Keratinocyte (primary cell): ENCODE data around the gene APOA4.

ENCODE experiments used
- EZH2 ChIP-seq: IDR thresholded peaks from one replicate; pipeline ENCODE4 v1.6.1; 2012; ENCODE audit warnings: inconsistent platforms, mild to moderate bottlenecking, low read length, moderate library complexity
- TF ChIP-seq, protein P1 (sequence below), 3 experiments: IDR thresholded peaks in 1 of 3; conservative IDR thresholded peaks in 1 of 3; optimal IDR thresholded peaks in 1 of 3; 2 replicates in 2 of 3; 3 replicates in 1 of 3; pipeline versions ENCODE3 to v1.5.1; 2011; ENCODE audit warnings: low read length in 3 of 3, mild to moderate bottlenecking in 3 of 3, moderate library complexity in 2 of 3, control low read depth in 1 of 3, inconsistent platforms in 1 of 3; ENCODE audit not compliant: insufficient read depth in 2 of 3; ENCODE audit errors: extremely low read depth in 1 of 3

GRCh38 chr11:116788975-116789374 is 34.1 kb downstream of the APOA4 start:
- TF ChIP-seq, protein P1, sequence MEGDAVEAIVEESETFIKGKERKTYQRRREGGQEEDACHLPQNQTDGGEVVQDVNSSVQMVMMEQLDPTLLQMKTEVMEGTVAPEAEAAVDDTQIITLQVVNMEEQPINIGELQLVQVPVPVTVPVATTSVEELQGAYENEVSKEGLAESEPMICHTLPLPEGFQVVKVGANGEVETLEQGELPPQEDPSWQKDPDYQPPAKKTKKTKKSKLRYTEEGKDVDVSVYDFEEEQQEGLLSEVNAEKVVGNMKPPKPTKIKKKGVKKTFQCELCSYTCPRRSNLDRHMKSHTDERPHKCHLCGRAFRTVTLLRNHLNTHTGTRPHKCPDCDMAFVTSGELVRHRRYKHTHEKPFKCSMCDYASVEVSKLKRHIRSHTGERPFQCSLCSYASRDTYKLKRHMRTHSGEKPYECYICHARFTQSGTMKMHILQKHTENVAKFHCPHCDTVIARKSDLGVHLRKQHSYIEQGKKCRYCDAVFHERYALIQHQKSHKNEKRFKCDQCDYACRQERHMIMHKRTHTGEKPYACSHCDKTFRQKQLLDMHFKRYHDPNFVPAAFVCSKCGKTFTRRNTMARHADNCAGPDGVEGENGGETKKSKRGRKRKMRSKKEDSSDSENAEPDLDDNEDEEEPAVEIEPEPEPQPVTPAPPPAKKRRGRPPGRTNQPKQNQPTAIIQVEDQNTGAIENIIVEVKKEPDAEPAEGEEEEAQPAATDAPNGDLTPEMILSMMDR (optimal IDR thresholded peaks at IDR 0.05 in 1 of 3, IDR thresholded peaks at IDR 0.05 in 1 of 3, conservative IDR thresholded peaks at IDR 0.05 in 1 of 3; ENCODE audit: extremely low read depth in 1 of 3, insufficient read depth in 2 of 3, low read length in 3 of 3), result no peak
- no peak for TF ChIP-seq EZH2
